GM19324 (cell line): Measurements from ENCODE around the gene HOXA7.

ENCODE experiments used
- ATAC-seq: cut with Tn5 transposase; IDR thresholded peaks from one replicate; pipeline ENCODE4 v1.9.1; 2021; ENCODE audit warnings: mild to moderate bottlenecking, moderate library complexity; ENCODE audit not compliant: unreplicated experiment, low FRiP score

The HOXA7 gene

GRCh38 chr7:27194002-27194352, 37.5 kb upstream of the HOXA7 start:
- no peak for ATAC-seq

- no peak for ATAC-seq
Measured at GRCh38 chr7:27193335-27194001, 37.0 kb upstream of the HOXA7 start.

GRCh38 chr7:27192546-27193334, 36.3 kb upstream of the HOXA7 start:
- no peak for ATAC-seq

- no peak for ATAC-seq
Measured at GRCh38 chr7:27191833-27192545, 35.5 kb upstream of the HOXA7 start.

GRCh38 chr7:27191161-27191731, 34.8 kb upstream of the HOXA7 start:
- ATAC-seq = no peak

GRCh38 chr7:27189997-27190748, 33.7 kb upstream of the HOXA7 start:
- no peak for ATAC-seq

- no peak for ATAC-seq
Measured at GRCh38 chr7:27189295-27189996, 33.0 kb upstream of the HOXA7 start.

- ATAC-seq = no peak
Measured at GRCh38 chr7:27188386-27189294, 32.2 kb upstream of the HOXA7 start.

- no peak for ATAC-seq
Measured at GRCh38 chr7:27187475-27188385, 31.3 kb upstream of the HOXA7 start.

- ATAC-seq = no peak
Measured at GRCh38 chr7:27186668-27187474, 30.4 kb upstream of the HOXA7 start.

GRCh38 chr7:27185854-27186667, 29.6 kb upstream of the HOXA7 start:
- ATAC-seq = no peak

- ATAC-seq = no peak
Measured at GRCh38 chr7:27185013-27185853, 28.8 kb upstream of the HOXA7 start, which contains the start of gene HOXA11. HOXA11 (minus strand) TSS chr7:27185232; CDS start chr7:27185144, 88 bp downstream.

- ATAC-seq = no peak
Measured at GRCh38 chr7:27184337-27185012, 28.0 kb upstream of the HOXA7 start.

- no peak for ATAC-seq
Measured at GRCh38 chr7:27183682-27184336, 27.3 kb upstream of the HOXA7 start.
